ENCODE data around the gene ADTRP. TPM values are rescaled to one million over a fixed set of nuclear protein-coding genes. Genes with fewer than 3 reads are reported as not detected.

Gene ADTRP
- total and polyA plus RNA-seq, 2 of the 13 experiments (the other 11 are each of a cell fraction or from before 2014, with no cell fraction given): not detected

GRCh38 chr6:11714798-11715285 lies 63.8 kb downstream of the ADTRP start:
- H3K9me3 ChIP-seq (ENCODE audit: low read length): no peaks in the 10 kb centered on the region
- H3K4me1 ChIP-seq (ENCODE audit: insufficient read depth, low read length): no peaks in the 10 kb centered on the region
- ChIA-PET POLR2A (no interaction called here), CTCF (ENCODE audit: low intra/inter-chr PET ratio, low total read pairs) (no interaction called here)
- H3K79me2 ChIP-seq (ENCODE audit: insufficient read depth, low read length): no peaks in the 10 kb centered on the region
- DNase-seq (ENCODE audit: low spot score) (no peak), FAIRE-seq (no peak), ATAC-seq (no peak)
- intact Hi-C loops (cut with micrococcal nuclease; ENCODE audit: unreplicated experiment) (loop anchor here (10.0 kb wide), 1 partner anchor 100 kb away; no protein-coding TSS in a partner anchor), in situ Hi-C loops (cut with HindIII; ENCODE audit: extremely low pct_ligation_motif_present, low pct_unique_long_range_greater_than_20kb) (no loop called here)
- no peaks in the 10 kb centered on the region for H3K36me3 ChIP-seq (replicated peaks in 1 of 2; ENCODE audit: control insufficient read depth in 1 of 2, insufficient read depth in 2 of 2, low read length in 2 of 2)
- TF ChIP-seq MIER3 (CRISPR knock-in tag; IDR thresholded peaks at IDR 0.05; ENCODE audit: borderline replicate concordance) (no peak), BATF2 (CRISPR knock-in tag; IDR thresholded peaks at IDR 0.05) (no peak), NONO (IDR thresholded peaks at IDR 0.05) (no peak), NONO (CRISPR knock-in tag; conservative IDR thresholded peaks at IDR 0.05) (no peak), MIXL1 (CRISPR knock-in tag; IDR thresholded peaks at IDR 0.05) (no peak), KDM5B (CRISPR knock-in tag; IDR thresholded peaks at IDR 0.05; ENCODE audit: borderline replicate concordance) (no peak)
- no peak overlapping the region for H3K4me3 ChIP-seq (replicated peaks in 1 of 3; ENCODE audit: insufficient read depth in 1 of 3, low read depth in 2 of 3, low read length in 3 of 3)
- no peak overlapping the region for H3K9ac ChIP-seq (ENCODE audit: insufficient read depth, low read depth, low read length)
- no peak overlapping the region for H3K4me2 ChIP-seq (ENCODE audit: low read depth, low read length)
- no peak overlapping the region for H3K27ac ChIP-seq (ENCODE audit: extremely low read length, insufficient read depth, low read length)
- no TSS peak for BruUV-seq (replicated peaks)
- H4K20me1 ChIP-seq (ENCODE audit: insufficient read depth, low read length): no peaks in the 10 kb centered on the region
- H3K27me3 ChIP-seq (ENCODE audit: control insufficient read depth in 1 of 2, insufficient read depth in 2 of 2, low read length in 2 of 2): peaks cover 0 to 6% of the 10 kb centered on the region in 2 experiments; a peak in 4 of 5 replicates
- no peak overlapping the region for H2AFZ ChIP-seq (ENCODE audit: low read length)

GRCh38 chr6:11714116-11714797 lies 64.3 kb downstream of the ADTRP start:
- WGBS (ENCODE audit: low lambda C conversion rate): 1% methylated on average over 6 of the region's 6 CpGs
- H3K4me3 ChIP-seq (replicated peaks in 1 of 3; ENCODE audit: insufficient read depth in 1 of 3, low read depth in 2 of 3, low read length in 3 of 3): no peak overlapping the region
- H3K79me2 ChIP-seq (ENCODE audit: insufficient read depth, low read length): no peaks in the 10 kb centered on the region
- FAIRE-seq: no peak
- DNase-seq (ENCODE audit: low spot score): no peak
- H3K4me1 ChIP-seq (ENCODE audit: insufficient read depth, low read length): no peaks in the 10 kb centered on the region
- no peak overlapping the region for H3K27ac ChIP-seq (ENCODE audit: extremely low read length, insufficient read depth, low read length)
- H3K27me3 ChIP-seq (ENCODE audit: control insufficient read depth in 1 of 2, insufficient read depth in 2 of 2, low read length in 2 of 2): peaks cover 0 to 6% of the 10 kb centered on the region in 2 experiments; a peak in 4 of 5 replicates
- intact Hi-C loops (cut with micrococcal nuclease; ENCODE audit: unreplicated experiment) (loop anchor here (10.0 kb wide), 1 partner anchor 101 kb away; no protein-coding TSS in a partner anchor), in situ Hi-C loops (cut with HindIII; ENCODE audit: extremely low pct_ligation_motif_present, low pct_unique_long_range_greater_than_20kb) (no loop called here)
- no TSS peak for BruUV-seq (replicated peaks)
- H2AFZ ChIP-seq (ENCODE audit: low read length): no peak overlapping the region
- ATAC-seq: no peak
- ChIA-PET POLR2A (no interaction called here), CTCF (ENCODE audit: low intra/inter-chr PET ratio, low total read pairs) (no interaction called here)
- no peaks in the 10 kb centered on the region for H3K36me3 ChIP-seq (replicated peaks in 1 of 2; ENCODE audit: control insufficient read depth in 1 of 2, insufficient read depth in 2 of 2, low read length in 2 of 2)
- no peaks in the 10 kb centered on the region for H3K9me3 ChIP-seq (ENCODE audit: low read length)
- no peak overlapping the region for H3K4me2 ChIP-seq (ENCODE audit: low read depth, low read length)
- H4K20me1 ChIP-seq (ENCODE audit: insufficient read depth, low read length): no peaks in the 10 kb centered on the region
- no peak overlapping the region for H3K9ac ChIP-seq (ENCODE audit: insufficient read depth, low read depth, low read length)
- TF ChIP-seq, protein P1, sequence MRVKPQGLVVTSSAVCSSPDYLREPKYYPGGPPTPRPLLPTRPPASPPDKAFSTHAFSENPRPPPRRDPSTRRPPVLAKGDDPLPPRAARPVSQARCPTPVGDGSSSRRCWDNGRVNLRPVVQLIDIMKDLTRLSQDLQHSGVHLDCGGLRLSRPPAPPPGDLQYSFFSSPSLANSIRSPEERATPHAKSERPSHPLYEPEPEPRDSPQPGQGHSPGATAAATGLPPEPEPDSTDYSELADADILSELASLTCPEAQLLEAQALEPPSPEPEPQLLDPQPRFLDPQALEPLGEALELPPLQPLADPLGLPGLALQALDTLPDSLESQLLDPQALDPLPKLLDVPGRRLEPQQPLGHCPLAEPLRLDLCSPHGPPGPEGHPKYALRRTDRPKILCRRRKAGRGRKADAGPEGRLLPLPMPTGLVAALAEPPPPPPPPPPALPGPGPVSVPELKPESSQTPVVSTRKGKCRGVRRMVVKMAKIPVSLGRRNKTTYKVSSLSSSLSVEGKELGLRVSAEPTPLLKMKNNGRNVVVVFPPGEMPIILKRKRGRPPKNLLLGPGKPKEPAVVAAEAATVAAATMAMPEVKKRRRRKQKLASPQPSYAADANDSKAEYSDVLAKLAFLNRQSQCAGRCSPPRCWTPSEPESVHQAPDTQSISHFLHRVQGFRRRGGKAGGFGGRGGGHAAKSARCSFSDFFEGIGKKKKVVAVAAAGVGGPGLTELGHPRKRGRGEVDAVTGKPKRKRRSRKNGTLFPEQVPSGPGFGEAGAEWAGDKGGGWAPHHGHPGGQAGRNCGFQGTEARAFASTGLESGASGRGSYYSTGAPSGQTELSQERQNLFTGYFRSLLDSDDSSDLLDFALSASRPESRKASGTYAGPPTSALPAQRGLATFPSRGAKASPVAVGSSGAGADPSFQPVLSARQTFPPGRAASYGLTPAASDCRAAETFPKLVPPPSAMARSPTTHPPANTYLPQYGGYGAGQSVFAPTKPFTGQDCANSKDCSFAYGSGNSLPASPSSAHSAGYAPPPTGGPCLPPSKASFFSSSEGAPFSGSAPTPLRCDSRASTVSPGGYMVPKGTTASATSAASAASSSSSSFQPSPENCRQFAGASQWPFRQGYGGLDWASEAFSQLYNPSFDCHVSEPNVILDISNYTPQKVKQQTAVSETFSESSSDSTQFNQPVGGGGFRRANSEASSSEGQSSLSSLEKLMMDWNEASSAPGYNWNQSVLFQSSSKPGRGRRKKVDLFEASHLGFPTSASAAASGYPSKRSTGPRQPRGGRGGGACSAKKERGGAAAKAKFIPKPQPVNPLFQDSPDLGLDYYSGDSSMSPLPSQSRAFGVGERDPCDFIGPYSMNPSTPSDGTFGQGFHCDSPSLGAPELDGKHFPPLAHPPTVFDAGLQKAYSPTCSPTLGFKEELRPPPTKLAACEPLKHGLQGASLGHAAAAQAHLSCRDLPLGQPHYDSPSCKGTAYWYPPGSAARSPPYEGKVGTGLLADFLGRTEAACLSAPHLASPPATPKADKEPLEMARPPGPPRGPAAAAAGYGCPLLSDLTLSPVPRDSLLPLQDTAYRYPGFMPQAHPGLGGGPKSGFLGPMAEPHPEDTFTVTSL (CRISPR knock-in tag; IDR thresholded peaks at IDR 0.05; ENCODE audit: borderline replicate concordance): no peak
- TF ChIP-seq FLYWCH1 (CRISPR knock-in tag; IDR thresholded peaks at IDR 0.05) (no peak), MBNL3 (CRISPR knock-in tag; conservative IDR thresholded peaks at IDR 0.05) (no peak), PRMT3 (CRISPR knock-in tag; IDR thresholded peaks at IDR 0.05; ENCODE audit: borderline replicate concordance, low read depth) (no peak), TOPORS (CRISPR knock-in tag; IDR thresholded peaks at IDR 0.05) (no peak), ZNF44 (CRISPR knock-in tag; IDR thresholded peaks at IDR 0.05) (no peak)

All from HepG2 (cell line).